Neural cell (in vitro differentiated cells): ENCODE data around the gene CPXM1. TPM values are rescaled to one million over a fixed set of nuclear protein-coding genes. Genes with fewer than 3 reads are reported as not detected.

Experiments used
- H2AFZ ChIP-seq: fragments of 200-600, 300-800 bp; sonication (generic), shearing (Covaris generic); 2 replicates; pipeline ENCODE4 v1.6.0; 2014; ENCODE audit warnings: low read depth, mild to moderate bottlenecking, antibody characterized with exemption, low read length, moderate library complexity
- H3F3A ChIP-seq: fragments of 200-600 bp; shearing (Covaris generic); 2 replicates; pipeline ENCODE4 v1.6.1; 2016; ENCODE audit warnings: mild to moderate bottlenecking, moderate library complexity, mixed read lengths, antibody characterized with exemption, low read length; ENCODE audit not compliant: insufficient read depth, poor library complexity, severe bottlenecking
- H3K27ac ChIP-seq: fragments of 200-600, 300-800 bp; sonication (generic), shearing (Covaris generic); 2 replicates; pipeline ENCODE4 v1.5.1; 2014; ENCODE audit warnings: mild to moderate bottlenecking, low read length, moderate library complexity
- H3K27me3 ChIP-seq: fragments of 300-800, 200-600 bp; sonication (generic), shearing (Covaris generic); 2 replicates; pipeline ENCODE4 v1.6.0; 2014; ENCODE audit warnings: mild to moderate bottlenecking, low read depth, low read length, moderate library complexity; ENCODE audit not compliant: insufficient read depth
- H3K36me3 ChIP-seq: fragments of 300-800, 200-600 bp; sonication (generic), shearing (Covaris generic); 2 replicates; pipeline ENCODE4 v1.5.1; 2014; ENCODE audit warnings: mild to moderate bottlenecking, antibody characterized with exemption, low read length, moderate library complexity; ENCODE audit not compliant: insufficient read depth
- H3K4me2 ChIP-seq: fragments of 300-800, 200-600 bp; sonication (generic), shearing (Covaris generic); 2 replicates; pipeline ENCODE4 v1.6.0; 2014; ENCODE audit warnings: mild to moderate bottlenecking, low read length
- H3K4me3 ChIP-seq: fragments of 300-800, 200-600 bp; sonication (generic), shearing (Covaris generic); 2 replicates; pipeline ENCODE4 v1.5.1; 2014; ENCODE audit warnings: mild to moderate bottlenecking, low read length, moderate library complexity
- H3K79me2 ChIP-seq: fragments of 200-600 bp; shearing (Covaris generic); replicated peaks from 2 replicates; pipeline ENCODE4 v1.6.0; 2014; ENCODE audit warnings: mild to moderate bottlenecking, low read length, moderate library complexity; ENCODE audit not compliant: insufficient read depth
- H3K9ac ChIP-seq: fragments of 300-800, 200-600 bp; sonication (generic), shearing (Covaris generic); 2 replicates; pipeline ENCODE4 v1.6.1; 2016; ENCODE audit warnings: mild to moderate bottlenecking, low read length, mixed read lengths
- H3K9me2 ChIP-seq: fragments of 200-600 bp; shearing (Covaris generic); 2 replicates; pipeline ENCODE4 v1.6.1; 2016; ENCODE audit warnings: mild to moderate bottlenecking, low read length, mixed read lengths; ENCODE audit not compliant: insufficient read depth
- H3K9me3 ChIP-seq: fragments of 200-600, 300-800 bp; sonication (generic), shearing (Covaris generic); 2 replicates; pipeline ENCODE4 v1.6.1; 2016; ENCODE audit warnings: mild to moderate bottlenecking, mixed run types, low read length, moderate library complexity, mixed read lengths
- H4K20me1 ChIP-seq: fragments of 200-600 bp; shearing (Covaris generic); 2 replicates; pipeline ENCODE4 v1.6.1; 2016; ENCODE audit warnings: mild to moderate bottlenecking, mixed run types; ENCODE audit not compliant: insufficient read depth
- CTCF ChIP-seq: fragments of 450-650 bp; IDR thresholded peaks from 2 replicates; pipeline ENCODE4 v1.5.1; 2014; ENCODE audit warnings: antibody characterized with exemption, mild to moderate bottlenecking, moderate library complexity; ENCODE audit not compliant: poor library complexity, severe bottlenecking
- EP300 ChIP-seq: fragments of 450-650 bp; conservative IDR thresholded peaks from 2 replicates; pipeline ENCODE4 v1.6.1; 2014; ENCODE audit warnings: antibody characterized with exemption, mild to moderate bottlenecking, moderate library complexity; ENCODE audit not compliant: poor library complexity, severe bottlenecking
- EZH2 ChIP-seq: fragments of 200-600, 300-800 bp; shearing (Covaris generic), sonication (generic); IDR thresholded peaks from 2 replicates; pipeline ENCODE4 v1.6.1; 2014; ENCODE audit warnings: antibody characterized with exemption, low read length, borderline replicate concordance, mild to moderate bottlenecking; ENCODE audit not compliant: insufficient read depth, poor library complexity, severe bottlenecking
- MXI1 ChIP-seq: fragments of 450-650 bp; conservative IDR thresholded peaks from 2 replicates; pipeline ENCODE4 v1.6.1; 2014; ENCODE audit warnings: antibody characterized with exemption, mild to moderate bottlenecking; ENCODE audit not compliant: poor library complexity, severe bottlenecking
- POLR2AphosphoS5 ChIP-seq: IDR thresholded peaks from 2 replicates; pipeline ENCODE4 v1.6.1; 2012
- RAD21 ChIP-seq: fragments of 450-650 bp; conservative IDR thresholded peaks from 2 replicates; pipeline ENCODE4 v1.6.1; 2014; ENCODE audit warnings: antibody characterized with exemption, mild to moderate bottlenecking, moderate library complexity
- REST ChIP-seq: IDR thresholded peaks from 2 replicates; pipeline ENCODE4 v1.6.1; 2012; ENCODE audit warnings: borderline replicate concordance
- SMC3 ChIP-seq: fragments of 450-650 bp; conservative IDR thresholded peaks from 2 replicates; pipeline ENCODE4 v1.6.1; 2014; ENCODE audit warnings: antibody characterized with exemption, mild to moderate bottlenecking, moderate library complexity; ENCODE audit not compliant: poor library complexity
- TAF1 ChIP-seq: IDR thresholded peaks from 2 replicates; pipeline ENCODE4 v1.6.1; 2012; ENCODE audit warnings: low read depth
- polyA plus RNA-seq: library from polyadenylated mRNA; depleted of rRNA; stranded (reverse); fragments of >200 nt; gene quantifications from 2 replicates; pipeline ENCODE4 v1.2.3, GENCODE V29; 2014

Gene CPXM1
- polyA plus RNA-seq, 1 donor from 2014 or later, result 44.0 TPM

DNA sequence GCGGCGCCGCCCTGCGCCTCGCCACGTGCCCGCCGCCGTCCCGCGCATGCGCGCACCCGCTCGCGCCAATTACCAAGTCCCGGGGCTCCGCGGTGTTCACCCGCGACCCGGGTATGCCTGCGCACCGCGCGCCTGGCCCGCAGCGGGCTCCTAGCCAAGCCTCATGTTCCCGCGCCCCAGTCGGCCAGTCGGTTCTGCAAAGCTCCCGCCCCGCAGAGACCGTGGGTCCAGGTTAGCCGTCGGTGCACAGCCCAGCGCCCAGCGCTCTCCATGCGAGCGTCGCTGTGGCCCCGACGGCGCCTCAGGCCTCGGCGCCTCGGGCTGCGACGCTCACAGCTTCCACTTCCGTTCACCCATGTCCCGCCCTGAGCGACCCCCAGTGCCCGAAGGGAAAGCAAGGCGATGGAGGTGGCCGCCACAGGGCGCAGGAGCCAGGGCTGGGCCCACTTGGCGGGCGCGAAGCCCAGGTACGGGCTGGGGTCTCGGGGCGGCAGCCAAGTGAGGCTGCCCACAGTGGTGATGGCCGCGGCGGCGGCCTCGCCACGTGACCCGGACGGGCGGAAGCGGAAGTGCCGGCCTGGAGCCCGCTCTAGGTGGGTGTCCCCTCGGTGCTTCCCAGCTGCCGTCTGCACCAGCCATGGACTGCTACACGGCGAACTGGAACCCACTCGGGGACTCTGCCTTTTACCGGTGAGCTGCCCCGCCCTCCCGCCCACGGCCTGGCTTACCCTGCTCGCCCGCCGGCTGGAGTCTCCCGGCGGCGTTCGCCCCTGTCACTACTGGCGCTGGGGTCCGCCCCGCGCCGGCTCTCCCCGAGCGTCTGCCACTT, 39.9 kb upstream of the CPXM1 start, which contains the start of the genes PCED1A and VPS16:
Gene PCED1A (minus strand): TSS at position 518 of the 829 bp plus-strand sequence. CDS start 743 bp downstream, outside the sequence.
Gene VPS16 (plus strand): TSS at position 608 of the 829 bp plus-strand sequence. CDS start 30 bp downstream, at position 638.
- peak within 1 kb of the TSS; percentile 61 for H3K27ac ChIP-seq
- no peak for TF ChIP-seq CTCF
- TF ChIP-seq RAD21, result peak; percentile 21
- TF ChIP-seq REST, result peak; percentile 49
- no peak for TF ChIP-seq EZH2
- no peak for TF ChIP-seq EP300
- no peak for TF ChIP-seq TAF1
- TF ChIP-seq SMC3, result no peak
- peak; percentile 68 for TF ChIP-seq MXI1
- peak; percentile 84 for TF ChIP-seq POLR2AphosphoS5
- H4K20me1 ChIP-seq, result no peaks in the 10 kb centered on the region
- H3K9me2 ChIP-seq, result no peaks in the 10 kb centered on the region
- H3K27me3 ChIP-seq, result no peaks in the 10 kb centered on the region
- peak within 1 kb of the TSS; percentile 97 for H3K4me3 ChIP-seq
- no peaks in the 10 kb centered on the region for H3F3A ChIP-seq
- H3K79me2 ChIP-seq, result peaks cover 3% of the 10 kb centered on the region
- peak within 1 kb of the TSS; percentile 93 for H2AFZ ChIP-seq
- no peaks in the 10 kb centered on the region for H3K36me3 ChIP-seq
- peak within 1 kb of the TSS; percentile 76 for H3K9ac ChIP-seq
- peak within 1 kb of the TSS; percentile 63 for H3K4me2 ChIP-seq
- no peaks in the 10 kb centered on the region for H3K9me3 ChIP-seq

DNA sequence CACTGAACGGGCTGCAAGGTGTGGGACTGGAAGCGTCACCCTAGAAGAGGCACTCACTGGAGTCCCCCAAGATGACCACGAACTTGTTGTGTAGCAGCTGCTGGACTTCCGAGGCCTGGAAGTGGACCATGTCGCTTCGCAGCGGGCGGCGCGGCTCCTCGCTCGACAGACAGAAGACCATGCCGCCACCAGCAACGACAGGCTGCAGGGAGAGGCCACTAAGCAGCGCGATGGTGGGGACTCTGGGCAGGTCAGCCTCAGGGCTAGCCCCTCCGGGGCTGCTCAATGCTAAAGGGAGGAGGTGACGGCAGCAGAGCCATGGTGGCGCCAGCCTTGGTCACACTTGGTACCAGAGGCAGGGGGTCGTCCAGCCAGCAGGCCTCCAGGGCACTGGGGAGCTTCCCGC, 39.3 kb upstream of the CPXM1 start:
- no peak overlapping the region for H3K27ac ChIP-seq
- no peaks in the 10 kb centered on the region for H3K9me2 ChIP-seq
- H3K4me3 ChIP-seq, result peak overlapping the region; percentile 97
- no peaks in the 10 kb centered on the region for H3F3A ChIP-seq
- no peak overlapping the region for H3K4me2 ChIP-seq
- H3K27me3 ChIP-seq, result no peaks in the 10 kb centered on the region
- no peak overlapping the region for H3K9ac ChIP-seq
- H3K79me2 ChIP-seq, result peaks cover 3% of the 10 kb centered on the region
- no peaks in the 10 kb centered on the region for H4K20me1 ChIP-seq
- H3K36me3 ChIP-seq, result no peaks in the 10 kb centered on the region
- TF ChIP-seq EZH2 (no peak), REST (no peak), TAF1 (no peak), RAD21 (no peak), EP300 (no peak), POLR2AphosphoS5 (no peak), CTCF (no peak), MXI1 (no peak), SMC3 (no peak)
- H2AFZ ChIP-seq, result no peak overlapping the region
- no peaks in the 10 kb centered on the region for H3K9me3 ChIP-seq
